IPS-NIHi7 (cell line): ENCODE results near the gene DNER.
A peak's percentile ranks its signal among the peaks of the same experiment; 100 is the strongest.

ENCODE experiments used
- DNase-seq: peaks from one replicate; pipeline ENCODE4 v3.0.0; 2012; ENCODE audit warnings: mixed read lengths; ENCODE audit errors: extremely low spot score

Gene DNER

GRCh38 chr2:229443546-229444268 lies 270.6 kb downstream of the DNER start:
- no peak for DNase-seq

DNA sequence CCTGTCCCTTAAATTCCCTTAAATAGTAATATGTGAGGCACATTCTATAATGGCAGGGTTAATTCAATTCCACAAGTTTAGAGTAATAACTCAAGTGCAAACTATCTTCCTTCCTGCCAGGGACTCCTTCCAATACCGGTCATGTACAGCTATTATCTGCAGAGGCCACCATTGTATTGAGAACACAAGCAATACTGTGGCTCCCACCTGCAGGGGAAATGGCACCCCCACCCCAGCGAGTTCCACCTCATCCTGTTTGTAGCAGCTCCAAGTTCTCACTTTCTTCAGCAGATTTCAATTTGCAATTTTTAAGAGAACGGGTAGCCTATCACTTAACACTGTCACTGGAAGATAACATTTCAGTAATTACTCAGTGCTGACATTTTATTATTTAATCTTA lies 271.2 kb downstream of the DNER start:
- no peak for DNase-seq

- no peak for DNase-seq
These were observed 275.8 kb downstream of the DNER start for GRCh38 chr2:229438430-229439159.

- DNase-seq: no peak
These were observed 276.9 kb downstream of the DNER start for GRCh38 chr2:229437467-229437866.

GRCh38 chr2:229434187-229434586 lies 280.2 kb downstream of the DNER start:
- DNase-seq: no peak

DNA sequence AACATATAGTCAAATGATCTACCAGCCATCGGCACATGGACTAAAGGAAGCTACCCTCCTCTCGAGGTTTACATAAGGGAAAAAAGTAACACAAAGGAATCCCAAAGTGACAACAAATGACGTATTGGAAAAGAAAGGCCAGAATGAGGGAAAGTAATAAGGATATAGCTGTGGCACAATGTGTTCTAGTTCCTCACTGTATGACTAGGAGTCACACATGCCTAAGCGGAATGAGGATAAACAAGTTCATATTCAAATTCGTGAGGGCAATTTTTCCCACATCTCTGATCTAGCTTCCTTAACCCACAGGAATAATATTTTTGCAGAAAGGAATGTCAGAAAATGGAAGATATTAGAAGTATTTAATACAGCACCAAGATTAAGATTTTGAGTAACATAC lies 281.0 kb downstream of the DNER start:
- DNase-seq: no peak

- peak; percentile 20 for DNase-seq
These were observed 282.9 kb downstream of the DNER start for GRCh38 chr2:229431327-229431954.

DNA sequence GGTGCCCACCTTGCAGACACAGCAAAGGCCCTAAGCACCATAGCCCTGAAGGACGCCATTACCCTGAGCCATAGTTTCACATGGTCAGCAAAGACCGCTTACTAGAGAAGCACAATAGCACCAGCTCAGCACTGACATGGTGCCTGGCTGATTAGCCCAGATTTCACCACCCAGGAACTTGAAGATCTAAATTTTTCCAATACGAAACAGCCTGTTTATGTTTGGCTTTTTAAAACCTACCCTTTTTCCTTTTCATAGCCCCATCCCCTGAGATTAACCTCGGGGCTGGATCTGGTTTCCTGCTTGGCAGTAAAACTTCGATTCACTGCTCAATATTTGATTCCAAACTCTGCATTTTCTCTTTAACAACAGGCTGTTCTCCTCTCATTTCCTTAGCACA lies 284.8 kb downstream of the DNER start:
- DNase-seq: no peak

- no peak for DNase-seq
These were observed 287.9 kb downstream of the DNER start for GRCh38 chr2:229426464-229426863.

GRCh38 chr2:229425598-229425997 lies 288.8 kb downstream of the DNER start:
- no peak for DNase-seq

GRCh38 chr2:229422063-229422462 lies 292.3 kb downstream of the DNER start:
- no peak for DNase-seq

- no peak for DNase-seq
These were observed 295.2 kb downstream of the DNER start for GRCh38 chr2:229419158-229419557.

DNA sequence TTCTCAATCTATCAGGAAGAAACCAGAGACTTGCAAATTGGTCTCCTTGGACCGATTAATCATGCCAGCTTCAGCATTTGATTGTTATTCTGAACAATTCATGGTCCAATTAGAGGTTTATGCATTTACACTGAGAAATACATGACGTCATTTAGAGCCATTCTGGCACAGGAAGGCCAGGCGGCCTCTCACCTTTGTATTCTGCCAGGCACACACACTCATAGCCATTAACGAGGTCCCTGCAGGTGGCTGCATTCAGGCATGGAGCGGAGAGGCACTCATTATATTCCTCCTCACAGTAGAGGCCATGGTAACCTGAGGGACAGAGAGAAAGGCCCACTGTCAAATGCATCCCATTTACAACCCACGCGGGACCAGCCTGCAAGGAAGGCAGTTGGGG lies 296.4 kb downstream of the DNER start:
- peak; percentile 41 for DNase-seq

DNA sequence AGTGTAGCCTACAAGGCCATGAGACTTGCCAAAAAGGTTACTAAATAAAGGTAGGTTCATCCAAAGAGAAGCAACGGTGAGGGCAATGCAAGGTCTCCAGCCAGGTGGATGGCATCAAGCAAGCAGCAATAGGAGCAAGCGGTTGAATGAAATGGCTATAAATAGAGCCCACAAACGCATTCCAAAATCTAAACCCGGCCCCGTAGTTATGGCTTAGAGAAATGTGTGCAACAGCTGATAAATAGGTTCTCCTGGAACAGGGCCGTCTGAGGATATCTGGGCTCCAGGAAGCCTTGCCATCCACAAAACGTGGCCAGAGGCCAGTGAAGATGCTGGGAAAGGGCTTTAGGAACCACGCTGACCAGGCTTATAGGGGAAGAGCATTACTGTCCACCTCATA lies 297.2 kb downstream of the DNER start:
- no peak for DNase-seq

DNA sequence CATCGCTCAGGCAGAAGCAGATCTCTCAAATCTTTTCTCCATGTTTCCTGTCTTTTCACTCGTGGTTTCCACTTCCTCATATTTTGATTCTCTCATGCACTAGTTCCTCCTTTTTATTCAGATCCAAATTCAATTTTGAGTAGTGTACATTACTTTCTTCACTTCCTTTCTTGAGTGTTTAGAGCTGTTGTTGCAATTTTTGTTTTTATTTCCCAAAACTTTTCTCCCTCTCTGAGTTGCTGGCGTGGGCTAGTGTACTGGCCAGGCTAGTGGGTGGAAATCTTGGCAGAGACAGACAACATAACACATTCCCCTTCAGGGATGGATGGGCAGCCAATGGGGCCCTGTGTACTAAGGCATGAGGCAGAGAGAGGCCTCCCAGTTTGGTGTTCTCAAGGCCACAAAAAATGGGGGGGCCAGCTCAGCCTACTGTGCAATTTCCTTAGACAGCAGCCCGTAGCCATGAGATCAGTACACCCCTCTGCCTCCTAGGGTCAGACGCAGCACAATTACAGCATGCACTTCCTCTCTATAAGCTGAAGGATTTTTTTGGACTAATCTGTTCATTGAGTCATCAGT lies 298.1 kb downstream of the DNER start:
- DNase-seq: no peak

GRCh38 chr2:229414631-229415030 lies 299.7 kb downstream of the DNER start:
- no peak for DNase-seq

DNA sequence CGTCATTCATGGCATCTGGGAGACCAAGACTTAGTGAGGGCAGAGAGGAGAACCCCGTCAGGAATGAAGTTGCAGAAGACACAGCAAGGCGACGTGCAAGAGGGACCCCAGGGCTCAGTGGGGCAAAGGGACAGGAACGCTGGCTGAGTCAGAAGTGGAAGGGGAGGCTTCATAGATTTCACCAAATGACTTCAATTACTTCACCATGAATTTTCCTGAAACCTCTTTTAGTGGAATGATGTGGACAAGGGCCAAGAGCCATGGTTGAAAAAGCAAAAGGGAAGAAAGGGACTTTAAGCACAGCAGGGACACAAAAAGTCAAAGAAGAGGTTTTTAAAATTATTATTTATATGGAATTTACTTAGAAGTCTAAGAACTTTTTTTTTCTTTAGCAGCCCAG lies 301.7 kb downstream of the DNER start:
- no peak for DNase-seq

DNA sequence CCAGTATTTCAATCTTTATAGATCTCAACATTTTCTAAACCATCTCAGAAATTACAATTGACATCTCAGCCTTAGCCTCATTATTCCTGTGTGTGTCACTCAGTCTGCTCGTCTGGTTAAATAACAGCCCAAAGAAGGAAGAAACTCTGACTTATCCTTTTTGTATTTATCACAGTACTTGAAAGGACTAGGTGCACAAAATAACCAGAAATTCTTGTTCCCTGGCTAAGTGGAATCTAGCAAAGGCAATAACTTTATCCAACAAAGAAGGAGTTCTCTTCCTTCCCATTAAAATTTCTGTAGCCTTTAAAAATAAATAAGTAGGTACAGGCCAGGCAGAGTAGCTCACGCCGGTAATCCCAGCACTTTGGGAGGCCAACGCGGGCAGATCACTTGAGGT lies 303.4 kb downstream of the DNER start:
- no peak for DNase-seq

GRCh38 chr2:229410264-229410663 lies 304.1 kb downstream of the DNER start:
- DNase-seq: no peak

DNA sequence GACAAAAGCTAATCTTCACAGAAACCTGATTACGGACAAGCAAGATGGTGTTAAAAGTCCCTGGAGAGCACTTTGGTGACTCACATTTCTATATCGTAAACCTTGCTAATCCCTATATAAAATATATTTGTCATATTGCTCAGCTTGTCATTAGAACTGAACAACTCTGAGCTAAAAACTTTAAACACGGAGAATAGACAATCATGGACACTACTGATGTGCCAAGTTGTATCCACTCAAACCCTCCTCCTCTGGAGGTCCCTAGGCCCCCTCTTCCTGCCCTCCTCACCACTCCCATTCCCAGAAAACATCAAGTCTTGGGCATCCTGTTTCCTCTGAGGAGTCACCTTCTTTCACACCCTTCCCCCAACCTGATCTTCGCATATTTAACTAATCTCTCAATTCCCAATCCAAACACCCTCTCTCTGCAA lies 304.6 kb downstream of the DNER start:
- peak; percentile 44 for DNase-seq

DNA sequence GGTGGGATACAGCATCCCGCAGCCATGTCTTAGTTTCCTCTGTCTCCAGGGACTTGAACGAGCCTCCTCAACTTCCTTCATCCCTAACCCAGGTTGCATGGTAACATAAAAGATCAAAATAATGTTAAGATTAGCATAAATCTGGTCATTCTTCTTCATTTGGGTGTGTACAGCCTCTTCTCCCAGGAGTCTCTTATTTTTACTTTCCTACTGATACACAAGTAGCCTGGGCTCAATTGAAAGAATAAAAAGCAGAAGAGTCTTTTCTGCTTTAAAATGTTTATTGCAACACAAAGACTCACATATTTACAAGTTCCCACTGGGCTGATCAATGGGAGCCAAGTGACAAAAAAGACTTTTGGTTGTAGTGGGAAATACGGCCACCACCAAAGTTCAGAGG lies 305.4 kb downstream of the DNER start:
- DNase-seq: no peak

DNA sequence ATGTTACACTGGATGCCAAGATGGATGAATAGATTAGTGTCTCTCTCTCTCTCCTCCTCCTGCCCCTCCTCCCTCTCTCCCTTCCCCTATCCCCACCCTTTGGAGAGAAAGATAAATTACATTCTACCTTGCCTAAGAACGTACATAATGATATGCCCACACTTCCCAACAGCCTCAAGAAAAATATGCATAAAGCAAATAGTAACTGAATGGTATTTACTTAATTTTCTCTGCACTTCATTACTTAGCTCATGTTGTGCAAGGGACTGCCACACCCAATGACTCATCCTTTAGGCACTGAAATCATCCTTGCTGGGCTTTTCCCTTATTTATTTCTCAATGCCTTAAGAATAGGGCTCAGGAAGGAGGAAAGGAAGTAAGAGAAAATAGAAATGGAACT lies 306.0 kb downstream of the DNER start:
- peak; percentile 46 for DNase-seq

- peak; percentile 30 for DNase-seq
These were observed 307.2 kb downstream of the DNER start for GRCh38 chr2:229407170-229407569.
